HG02678 (cell line): ENCODE data around the gene SHH.
"Not testable (repeated sequence)": the region's sequence is repeated elsewhere in the genome, so short reads cannot be mapped to it uniquely, and the experiment has no call there.

Experiments
- ATAC-seq: cut with Tn5 transposase; IDR thresholded peaks from one replicate; pipeline ENCODE4 v1.9.1; 2021; ENCODE audit warnings: mild to moderate bottlenecking, moderate library complexity; ENCODE audit not compliant: unreplicated experiment

SHH gene

DNA sequence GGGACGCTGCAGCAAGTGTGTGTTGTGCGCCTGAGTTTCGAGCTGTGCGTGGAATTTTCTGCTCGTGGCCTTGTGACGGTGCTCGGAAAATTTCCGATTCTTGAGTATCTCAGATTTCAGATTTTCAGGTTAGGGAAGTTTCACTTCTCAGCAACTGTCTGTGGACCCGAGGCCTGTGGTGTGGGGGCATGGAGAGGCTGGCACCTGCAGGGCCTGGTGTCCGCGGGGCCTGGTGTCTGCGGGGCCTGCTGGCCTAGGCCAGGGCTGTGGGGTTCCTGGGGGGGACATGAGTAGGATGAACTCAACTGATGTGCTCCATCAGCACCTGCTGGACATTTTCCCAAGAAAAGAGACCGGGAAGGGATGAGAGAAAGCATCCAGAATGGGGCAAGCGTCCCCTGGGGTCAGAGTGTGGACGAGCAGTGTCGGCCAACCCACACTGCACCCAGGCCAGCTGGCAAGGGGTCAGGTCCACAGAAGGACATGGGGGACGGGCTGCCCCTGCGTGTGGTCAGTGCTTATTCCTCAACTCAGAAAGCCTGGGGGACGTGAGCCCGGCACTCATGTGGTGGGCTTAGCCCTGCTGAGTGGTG is 31.3 kb upstream of the SHH start:
- ATAC-seq: no peak

DNA sequence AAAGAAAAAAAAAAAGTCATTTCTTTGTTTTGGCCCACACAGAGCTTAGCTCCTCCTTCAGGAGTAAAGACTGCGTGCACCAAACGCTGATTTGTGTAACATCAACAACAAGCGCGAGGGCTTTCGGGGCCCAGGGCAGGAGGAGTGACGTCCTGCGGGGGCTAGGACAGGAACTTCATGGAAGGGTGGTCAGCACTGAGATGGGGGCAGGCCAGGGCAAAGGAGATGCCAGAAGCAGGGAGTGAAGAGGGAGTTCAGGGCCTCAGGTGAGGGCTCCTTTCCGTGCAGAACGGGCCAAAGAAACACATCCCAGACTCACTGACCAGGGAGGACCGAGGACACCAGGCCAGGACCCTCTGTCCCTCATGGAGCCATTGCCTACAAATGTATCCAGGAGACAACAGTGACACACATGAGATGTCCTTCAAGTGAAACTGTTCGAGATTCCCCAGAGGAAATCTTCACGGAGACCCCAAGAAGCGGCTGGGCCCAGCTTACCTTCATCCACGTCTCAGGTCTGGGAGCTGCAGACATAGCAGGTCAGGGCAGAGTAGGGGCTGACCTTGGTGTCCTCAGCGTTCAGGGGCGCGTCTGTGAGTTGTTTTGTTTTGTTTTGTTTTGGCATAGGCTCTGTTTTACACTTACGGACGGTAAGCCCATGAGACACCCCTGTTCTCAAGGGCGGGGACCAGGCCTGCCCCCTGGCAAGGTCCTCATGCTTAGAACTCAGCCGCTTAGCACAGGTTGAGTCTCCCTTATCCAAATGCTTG is 30.4 kb upstream of the SHH start:
- no peak for ATAC-seq

DNA sequence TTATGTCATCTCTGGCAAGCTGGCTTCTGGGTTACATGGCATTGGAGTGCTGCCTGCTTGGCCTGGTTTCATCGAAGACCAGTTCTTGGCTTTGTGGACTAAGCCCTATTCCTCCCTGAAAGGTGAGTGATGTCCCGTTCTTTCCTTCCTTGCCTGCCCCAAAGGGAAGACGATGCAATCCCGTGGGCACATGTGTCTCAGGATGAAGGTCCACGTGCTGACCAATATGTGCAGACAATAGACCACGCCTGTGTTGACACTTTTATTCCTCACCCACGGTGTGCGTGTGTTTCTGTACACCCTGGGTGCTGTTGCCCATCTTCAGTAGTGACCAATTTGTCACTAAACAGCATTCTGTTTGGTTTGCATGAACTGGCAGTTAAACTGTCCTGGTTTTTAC is 28.6 kb upstream of the SHH start:
- ATAC-seq: no peak

DNA sequence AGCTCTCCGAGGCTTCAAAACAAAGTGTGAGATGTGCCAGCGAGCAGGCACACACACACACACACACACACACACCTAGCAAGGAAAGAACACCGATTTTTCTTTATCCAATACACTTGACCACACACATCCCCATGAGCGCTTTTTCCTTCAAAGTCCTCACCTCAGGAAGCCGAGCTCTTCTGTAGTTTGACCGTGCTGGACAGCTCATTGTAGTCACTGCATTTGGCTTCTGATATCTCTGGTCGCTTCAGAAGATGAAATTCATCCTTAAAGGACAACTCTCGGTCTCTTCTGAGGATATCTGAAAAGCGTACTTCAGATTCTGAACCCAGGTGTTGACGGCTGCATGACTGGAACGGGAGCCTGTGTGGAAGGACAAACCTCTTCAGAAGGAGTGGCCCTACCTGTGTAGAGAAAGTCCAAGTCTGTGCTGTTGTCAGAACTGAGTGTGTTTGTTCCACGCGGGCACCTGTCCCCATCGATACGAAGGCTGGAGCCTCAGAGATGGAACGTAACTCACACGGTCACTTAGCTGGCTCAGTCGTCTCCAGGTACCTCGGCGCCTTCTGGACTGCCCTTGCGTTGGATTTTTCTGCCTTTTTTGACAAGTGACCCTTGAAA is 28.1 kb upstream of the SHH start:
- no peak for ATAC-seq

DNA sequence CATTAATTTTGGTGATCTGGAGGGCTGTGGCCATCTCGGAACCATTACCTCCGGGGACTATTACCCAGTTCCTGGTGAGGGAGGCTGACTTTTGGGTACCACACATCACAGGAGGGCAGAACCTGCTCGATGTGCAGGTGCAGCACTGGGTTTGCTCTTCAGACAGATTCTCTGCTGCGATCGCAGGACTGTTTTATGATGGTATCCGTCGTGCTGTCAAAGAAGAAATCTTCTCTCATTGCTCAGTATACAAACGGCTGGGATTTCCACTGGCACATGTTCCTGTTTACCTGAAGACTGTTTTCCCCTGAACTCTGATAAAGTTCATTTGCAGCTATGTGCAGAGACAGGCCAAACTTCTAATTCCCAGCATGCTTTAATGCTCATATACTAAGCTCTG is 27.2 kb upstream of the SHH start:
- no peak for ATAC-seq

DNA sequence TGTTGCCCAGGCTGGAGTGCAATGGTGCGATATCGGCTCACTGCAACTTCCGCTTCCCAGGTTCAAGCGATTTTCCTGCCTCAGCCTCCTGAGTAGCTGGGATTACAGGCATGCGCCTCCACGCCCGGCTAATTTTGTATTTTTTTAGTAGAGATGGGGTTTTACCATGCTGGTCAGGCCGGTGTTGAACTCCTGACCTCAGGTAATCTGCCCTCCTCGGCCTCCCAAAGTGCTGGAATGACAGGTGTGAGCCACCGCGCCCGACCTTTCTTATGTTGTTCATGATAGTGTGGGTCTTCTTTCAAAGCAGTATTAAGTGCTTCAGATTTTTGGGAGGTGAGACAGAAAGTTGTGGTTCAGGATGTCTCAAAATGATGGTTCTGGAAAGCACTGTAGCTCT is 26.0 kb upstream of the SHH start:
- not testable (repeated sequence) for ATAC-seq

DNA sequence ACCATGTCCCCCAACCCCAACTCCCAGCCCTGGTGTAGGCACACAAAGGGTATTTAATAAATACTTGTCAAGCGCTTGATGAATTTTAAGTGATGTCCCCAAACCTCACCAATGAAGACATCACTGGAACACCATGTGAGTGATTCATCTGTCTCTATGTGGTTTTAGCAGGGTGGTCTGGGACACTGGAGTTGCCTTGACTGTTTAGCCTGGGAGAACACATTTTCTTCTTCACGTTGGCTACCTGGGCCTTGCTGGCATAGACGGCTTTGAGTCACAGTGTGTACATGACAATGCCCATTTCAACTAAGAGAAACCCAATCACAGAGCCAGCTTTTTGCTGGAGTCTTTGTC is 24.8 kb upstream of the SHH start:
- no peak for ATAC-seq

DNA sequence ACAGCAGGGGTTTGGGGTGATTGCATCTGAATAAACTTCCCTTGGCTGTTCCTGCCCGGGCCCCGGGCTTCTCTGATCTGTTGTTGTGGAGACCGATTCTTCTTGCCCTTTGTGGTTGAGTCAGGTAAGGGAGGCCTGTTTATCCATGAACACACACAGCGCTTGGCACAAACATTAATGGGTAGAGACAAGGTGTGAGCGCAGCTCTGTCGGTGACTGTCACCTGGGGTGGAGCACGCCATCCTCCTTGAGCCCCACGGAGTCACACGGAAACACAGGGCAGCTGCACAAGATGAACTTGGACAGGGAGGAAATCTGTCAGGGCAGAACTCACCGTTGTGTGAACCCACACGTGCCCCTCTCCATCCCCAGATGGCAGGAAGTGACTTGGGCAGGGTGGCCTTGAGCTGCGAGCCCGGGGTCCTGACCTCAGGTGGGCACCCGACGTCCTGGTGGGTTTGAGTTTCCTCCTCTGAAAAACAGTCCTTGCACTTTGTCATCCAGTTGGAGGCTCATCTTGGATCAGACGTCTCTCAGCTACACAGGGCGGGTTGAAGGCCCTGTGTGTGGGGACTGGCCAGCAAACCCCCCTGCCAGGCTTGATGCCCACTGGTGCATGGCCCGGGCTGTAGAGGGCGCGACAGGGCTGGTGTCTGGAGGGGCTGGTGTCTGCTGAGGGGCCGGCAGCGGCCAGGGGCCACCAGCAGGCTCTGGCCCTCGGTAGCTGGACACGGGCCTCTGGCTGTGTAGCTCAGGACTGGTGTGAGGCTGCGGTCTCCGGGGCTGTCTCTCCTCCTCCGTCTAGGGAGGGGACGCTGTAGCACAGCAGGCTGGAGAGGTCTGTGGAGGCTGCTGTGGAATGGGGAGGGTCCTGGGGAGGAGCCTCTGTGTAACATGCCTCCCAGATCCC is 24.2 kb upstream of the SHH start:
- no peak for ATAC-seq

DNA sequence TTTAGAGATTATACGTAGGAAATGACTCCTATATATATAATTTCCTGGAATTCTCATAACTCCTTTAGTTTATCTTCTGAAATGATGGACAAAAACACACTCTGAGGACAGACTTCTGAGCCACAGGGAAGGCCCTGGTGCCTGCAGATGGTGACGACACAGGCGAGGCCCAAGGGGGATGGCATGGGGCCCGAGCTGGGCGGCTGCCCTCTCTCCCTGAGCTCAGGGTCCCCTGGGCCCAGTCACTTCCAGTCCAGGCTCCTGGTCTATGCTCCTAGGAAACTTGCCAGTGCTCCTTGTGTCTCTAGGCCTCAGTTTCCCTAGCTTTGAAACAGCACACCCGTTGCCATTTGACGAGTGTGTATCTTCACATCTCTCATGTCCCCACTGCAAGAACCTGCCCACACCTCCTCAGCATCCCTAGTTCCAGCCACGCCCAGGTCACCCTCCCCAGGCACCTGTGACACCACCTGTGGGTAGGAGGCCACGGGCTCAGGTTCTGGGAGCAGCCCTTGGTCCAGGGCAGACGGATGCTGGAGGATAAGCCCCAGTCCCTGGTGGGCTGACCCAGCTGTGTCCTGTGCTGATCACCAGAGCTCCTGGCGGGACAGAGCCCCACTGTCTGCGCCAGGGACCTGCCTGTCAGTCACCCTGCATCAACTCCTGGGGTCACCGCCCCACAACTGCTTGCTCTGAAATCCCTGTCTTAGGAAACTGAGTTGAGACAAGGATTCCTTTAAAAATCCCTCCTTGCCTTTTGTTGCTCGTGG is 23.4 kb upstream of the SHH start:
- ATAC-seq: no peak

DNA sequence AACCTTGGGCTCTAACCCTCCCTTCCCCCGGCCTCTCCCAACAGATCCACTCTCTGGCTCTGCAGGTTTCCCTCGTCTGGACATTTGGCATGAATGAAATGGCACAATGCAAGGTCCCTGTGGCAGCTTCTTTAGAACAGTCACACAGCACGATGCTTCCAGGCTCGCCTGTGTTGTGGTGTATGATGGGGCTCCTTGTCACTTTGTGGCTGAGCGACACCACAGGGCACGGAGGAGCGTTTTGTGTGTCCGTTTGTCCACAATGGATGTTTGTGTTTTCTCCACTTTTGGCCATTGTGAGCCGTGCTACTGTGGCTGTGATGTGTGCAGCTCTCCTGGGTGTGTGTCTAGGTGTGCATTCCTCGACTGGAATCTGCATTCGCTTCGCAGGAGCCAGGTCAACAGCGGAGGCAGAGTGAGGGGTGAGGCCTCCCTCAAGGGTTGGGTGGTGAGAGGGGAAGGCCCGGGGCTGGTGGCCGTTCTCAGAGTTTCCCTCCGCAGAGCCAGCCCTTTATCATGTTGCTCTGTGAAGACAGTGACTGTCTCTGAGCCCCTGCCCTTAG is 22.3 kb upstream of the SHH start:
- ATAC-seq: no peak

DNA sequence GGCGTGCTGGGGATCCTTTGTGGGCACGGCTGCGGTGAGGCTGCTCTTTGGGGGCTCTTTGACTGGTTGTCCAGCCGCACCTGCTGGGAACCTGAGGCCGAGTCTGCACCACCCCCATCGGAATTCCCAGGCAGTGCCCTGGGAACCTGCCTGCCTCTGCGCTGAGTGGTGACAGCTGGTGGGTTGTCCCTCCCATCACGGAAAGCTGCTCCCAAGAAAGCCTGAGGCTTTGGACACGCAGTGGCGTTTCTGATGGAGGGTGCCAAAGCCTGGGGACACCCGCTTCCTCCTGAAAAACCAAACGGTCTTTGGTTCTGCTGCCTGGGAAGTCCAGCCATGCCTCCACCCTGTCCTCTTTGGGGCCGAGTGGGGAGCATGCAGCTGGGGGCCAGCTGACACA is 21.4 kb upstream of the SHH start:
- no peak for ATAC-seq

DNA sequence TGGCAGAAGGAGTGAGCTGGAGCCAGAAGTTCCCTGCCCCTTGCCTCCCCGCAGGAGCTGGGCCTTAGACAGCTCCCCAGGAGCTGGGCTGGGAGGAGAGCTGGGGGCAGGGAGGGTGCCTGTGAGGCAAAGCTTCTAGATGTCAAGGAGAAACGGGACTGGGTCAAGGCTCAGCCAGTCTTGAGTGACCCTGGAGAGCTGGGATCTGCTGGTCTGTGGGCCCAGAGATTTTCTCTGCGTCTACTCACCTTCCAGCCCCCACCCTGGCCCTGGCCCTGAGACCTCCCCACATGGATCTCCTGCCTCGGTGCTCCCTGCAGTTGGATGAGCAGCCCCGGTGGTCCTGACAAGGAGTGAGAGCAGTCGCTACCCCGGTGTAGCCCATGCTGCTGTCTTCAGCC is 20.3 kb upstream of the SHH start:
- ATAC-seq: no peak

DNA sequence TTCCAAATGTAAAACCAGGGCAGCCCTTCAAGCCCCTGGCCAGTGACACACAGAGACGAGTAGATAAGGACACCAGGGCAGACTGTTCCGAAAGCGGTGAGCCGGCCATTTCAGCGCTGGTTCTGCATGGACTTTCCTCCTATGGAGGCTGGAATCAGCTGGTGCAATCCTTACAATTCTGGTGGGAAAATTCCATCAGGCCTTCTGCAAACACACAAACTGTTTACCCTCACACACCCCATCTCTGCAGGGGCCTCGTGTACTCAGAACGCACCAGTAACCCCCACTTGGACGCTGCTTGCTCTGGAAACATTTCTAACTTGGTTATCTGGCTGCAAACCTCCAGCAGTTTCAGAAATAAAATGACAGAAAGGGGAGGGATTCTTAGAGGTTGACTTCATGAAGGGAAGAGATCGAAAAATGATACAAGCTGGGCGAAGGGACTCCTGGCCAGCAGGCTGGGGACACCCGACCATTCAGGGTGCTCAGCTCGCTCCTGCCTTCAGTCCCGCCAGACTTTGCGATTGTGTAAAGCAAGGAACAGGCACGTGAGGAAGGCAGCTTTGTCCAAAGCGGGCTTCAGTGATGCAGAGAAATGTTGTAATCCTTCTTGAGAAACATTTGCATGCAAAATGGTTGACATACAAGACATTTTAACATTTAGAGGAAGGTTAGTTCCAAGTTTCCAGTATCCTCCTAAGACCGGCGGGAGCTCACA is 19.7 kb upstream of the SHH start:
- no peak for ATAC-seq

DNA sequence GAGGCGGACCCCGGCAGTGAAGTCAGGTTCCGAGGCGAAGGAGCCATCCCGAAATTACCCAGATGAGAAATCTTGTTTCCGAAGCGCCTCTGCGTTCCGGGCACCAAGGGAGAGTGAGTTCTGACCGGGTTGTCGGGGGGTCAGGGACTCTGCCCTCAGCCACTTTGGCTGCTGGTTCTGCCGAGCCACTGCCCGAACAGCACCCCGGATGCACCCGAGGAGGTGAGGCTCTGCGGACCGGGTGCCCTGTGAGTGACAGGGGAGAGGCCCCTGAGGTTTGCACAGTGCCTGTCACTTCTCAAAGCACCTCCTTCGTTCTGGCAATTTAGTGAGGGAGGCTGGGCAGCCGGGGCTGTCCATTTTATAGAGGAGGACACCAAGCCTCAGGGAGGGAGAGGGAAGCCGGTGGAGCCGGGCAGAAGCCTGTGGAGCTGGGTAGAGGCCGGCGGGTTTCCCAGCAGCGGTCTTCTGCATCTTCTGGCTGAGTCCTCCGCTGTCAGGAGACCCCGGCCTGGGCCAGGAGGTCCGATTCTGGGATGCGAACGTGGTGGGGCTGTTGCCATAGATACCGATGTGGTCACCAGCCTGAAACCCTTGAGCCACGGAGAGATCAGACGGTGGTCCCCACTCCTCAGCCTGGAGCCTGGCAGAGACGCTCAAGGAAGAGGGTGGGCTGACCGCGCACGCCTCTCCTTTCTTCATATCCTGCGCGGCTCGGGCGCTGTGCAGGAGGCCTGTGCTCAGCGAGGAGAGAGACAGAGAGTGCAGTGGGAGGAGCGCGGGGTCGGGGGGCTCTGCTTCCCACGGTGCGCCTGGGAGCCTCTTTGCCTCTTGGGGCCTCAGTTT is 18.9 kb upstream of the SHH start:
- no peak for ATAC-seq

DNA sequence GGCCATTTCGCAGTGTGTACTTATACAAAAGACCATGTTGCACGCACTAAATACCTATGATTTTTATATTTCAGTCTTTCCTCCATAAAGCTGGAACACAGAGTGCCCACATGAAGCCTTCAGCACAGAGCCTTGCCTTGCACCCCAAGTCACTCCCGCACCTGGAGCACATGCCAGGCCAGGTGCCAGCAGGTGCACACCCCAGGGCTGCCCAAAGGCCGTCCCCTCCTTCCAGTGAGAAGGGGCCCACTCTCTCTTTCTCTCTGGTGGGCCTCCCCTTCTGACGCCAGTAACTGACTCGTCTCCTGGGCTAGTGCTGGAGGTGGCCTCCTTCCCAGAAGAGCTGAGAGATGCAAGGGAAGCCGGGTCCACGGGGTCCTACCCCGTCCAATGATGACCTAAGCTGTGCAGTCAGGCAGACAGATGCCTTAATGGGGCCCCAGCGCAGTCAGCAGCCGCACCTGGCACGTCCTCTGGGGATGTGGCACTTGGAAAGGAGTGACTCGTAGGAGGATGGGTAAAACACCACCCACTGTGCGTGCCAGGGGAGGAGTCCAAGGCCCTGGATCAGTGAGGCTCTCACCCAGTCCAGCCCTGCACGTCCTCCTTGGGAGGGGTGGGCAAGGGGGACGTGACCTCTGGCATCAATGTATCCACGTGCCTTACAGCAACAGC is 17.7 kb upstream of the SHH start:
- ATAC-seq: no peak

DNA sequence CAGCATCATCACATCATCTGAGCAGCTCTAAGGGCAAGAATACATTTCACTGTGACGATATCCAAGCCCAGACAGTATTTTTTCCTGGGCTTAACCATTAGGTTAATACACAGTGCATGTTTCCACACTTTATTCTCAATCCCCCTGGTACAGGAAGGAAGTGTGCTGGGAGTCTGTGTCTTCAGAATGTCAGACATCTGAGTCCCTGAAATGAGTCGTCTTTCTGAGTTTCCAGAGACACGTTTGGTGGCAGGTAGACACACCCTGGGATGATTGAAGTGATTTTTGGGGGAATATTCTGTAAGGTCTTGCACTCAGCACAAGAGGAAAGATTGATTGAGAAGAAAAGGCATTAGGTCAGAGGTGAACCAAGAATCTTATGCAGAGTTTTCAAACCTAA is 13.1 kb upstream of the SHH start:
- ATAC-seq: no peak

DNA sequence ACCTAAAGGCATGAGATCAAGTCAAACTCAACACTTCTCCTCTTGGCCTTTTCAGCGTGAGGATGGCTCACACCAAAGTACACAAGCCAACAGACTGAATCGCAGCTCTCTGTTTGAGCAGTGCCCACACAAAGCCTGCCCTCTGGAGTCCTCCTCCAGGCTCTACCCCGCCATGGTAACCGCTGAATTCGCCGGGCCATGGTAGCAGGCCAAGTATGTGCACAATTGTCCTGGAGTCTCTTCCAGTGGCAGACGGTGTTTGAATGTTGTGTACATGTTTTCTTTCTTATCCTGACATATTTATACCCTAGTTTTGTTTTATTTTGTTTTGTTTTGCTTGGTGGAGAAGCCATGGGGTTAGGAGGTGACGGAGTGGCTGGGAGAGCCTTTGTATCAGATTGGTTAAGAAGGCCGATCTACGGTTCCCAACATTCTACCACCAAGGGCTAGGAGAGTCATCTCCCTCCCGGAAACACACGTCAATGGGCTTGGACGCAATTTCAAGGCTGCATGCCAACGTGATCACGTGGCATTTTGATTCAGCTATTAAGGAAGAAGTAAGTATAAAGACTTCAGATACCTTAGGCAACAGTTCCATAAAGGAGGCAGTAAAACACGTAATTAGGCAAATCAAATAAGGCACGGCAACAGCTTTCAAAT is 12.1 kb upstream of the SHH start:
- no peak for ATAC-seq

DNA sequence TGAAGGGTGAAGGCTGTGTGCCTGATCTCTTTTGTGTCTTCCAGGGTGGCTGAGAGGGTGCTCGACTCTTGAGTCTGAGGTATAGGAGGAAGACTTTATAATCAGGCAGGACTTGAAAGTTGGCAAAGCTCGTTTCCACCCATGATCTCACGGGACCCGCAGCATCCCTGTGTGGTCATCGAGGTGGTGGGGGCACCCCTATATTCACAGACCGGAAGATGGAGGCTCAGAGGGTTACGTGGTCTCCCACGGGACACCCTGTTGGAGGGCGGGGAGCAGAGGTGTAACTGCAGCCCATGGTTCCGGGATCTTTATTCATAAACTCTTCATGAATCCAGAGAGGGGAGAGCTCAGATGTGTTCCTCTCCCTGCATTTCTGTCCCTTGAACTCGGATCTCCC is 9.6 kb upstream of the SHH start:
- no peak for ATAC-seq
